Testis (tissue), 2 donors: ENCODE measurements around the gene IRF2.

Experiments used
- POLR2A ChIP-seq: fragments of 450-650 bp; IDR thresholded peaks from one replicate; pipeline ENCODE4 v1.6.1; 2017; ENCODE audit warnings: antibody characterized with exemption, mild to moderate bottlenecking, moderate library complexity
- TF ChIP-seq, protein P1 (sequence below), 3 experiments: fragments of 450-650 bp in 2 of 3; fragments of 200-600 bp in 1 of 3; sonication (generic) in 1 of 3; IDR thresholded peaks; one replicate each; pipeline ENCODE4 v1.5.1; 2016 to 2019; ENCODE audit warnings: antibody characterized with exemption in 3 of 3, mild to moderate bottlenecking in 2 of 3, moderate library complexity in 1 of 3

GRCh38 chr4:184409502-184409901 is 64.8 kb downstream of the IRF2 start:
- TF ChIP-seq, protein P1, sequence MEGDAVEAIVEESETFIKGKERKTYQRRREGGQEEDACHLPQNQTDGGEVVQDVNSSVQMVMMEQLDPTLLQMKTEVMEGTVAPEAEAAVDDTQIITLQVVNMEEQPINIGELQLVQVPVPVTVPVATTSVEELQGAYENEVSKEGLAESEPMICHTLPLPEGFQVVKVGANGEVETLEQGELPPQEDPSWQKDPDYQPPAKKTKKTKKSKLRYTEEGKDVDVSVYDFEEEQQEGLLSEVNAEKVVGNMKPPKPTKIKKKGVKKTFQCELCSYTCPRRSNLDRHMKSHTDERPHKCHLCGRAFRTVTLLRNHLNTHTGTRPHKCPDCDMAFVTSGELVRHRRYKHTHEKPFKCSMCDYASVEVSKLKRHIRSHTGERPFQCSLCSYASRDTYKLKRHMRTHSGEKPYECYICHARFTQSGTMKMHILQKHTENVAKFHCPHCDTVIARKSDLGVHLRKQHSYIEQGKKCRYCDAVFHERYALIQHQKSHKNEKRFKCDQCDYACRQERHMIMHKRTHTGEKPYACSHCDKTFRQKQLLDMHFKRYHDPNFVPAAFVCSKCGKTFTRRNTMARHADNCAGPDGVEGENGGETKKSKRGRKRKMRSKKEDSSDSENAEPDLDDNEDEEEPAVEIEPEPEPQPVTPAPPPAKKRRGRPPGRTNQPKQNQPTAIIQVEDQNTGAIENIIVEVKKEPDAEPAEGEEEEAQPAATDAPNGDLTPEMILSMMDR (IDR thresholded peaks at IDR 0.05), result no peak
- no peak for TF ChIP-seq POLR2A
